ENCODE results near the gene MID2. TPM values are rescaled to one million over a fixed set of nuclear protein-coding genes. Genes with fewer than 3 reads are reported as not detected.

The MID2 gene
- total RNA-seq, 1 experiment from 2014 or later = 7.1 TPM

DNA sequence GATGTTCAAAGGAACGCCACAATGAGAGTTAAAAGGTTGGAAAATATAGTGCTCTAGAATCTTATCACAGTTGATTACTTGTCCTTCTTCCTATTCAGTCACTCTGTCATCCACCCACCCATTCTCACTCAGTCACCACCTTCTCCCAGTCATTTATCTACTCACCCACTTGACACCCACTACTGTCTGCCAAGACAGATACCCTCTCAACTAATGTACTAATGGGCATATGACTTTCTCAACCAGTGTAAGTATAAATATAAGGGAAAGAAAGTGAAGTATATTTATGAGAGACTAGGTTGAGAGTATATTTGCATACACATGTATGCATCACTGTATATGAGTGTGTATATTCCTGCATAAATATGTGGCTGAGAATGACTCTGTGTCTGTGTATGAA lies 20.0 kb downstream of the MID2 start:
- H3K27ac Mint-ChIP-seq (ENCODE audit: unreplicated experiment) = no peak overlapping the region
- BruUV-seq (replicated peaks) = no TSS peak
- DNase-seq = no peak
- H3K4me1 Mint-ChIP-seq (ENCODE audit: low read depth, unreplicated experiment) = peaks cover 8% of the 10 kb centered on the region
- CTCF ChIA-PET = no interaction called here
- H3K4me3 Mint-ChIP-seq (ENCODE audit: low read depth, unreplicated experiment) = no peak overlapping the region
- TF ChIP-seq, protein P1, sequence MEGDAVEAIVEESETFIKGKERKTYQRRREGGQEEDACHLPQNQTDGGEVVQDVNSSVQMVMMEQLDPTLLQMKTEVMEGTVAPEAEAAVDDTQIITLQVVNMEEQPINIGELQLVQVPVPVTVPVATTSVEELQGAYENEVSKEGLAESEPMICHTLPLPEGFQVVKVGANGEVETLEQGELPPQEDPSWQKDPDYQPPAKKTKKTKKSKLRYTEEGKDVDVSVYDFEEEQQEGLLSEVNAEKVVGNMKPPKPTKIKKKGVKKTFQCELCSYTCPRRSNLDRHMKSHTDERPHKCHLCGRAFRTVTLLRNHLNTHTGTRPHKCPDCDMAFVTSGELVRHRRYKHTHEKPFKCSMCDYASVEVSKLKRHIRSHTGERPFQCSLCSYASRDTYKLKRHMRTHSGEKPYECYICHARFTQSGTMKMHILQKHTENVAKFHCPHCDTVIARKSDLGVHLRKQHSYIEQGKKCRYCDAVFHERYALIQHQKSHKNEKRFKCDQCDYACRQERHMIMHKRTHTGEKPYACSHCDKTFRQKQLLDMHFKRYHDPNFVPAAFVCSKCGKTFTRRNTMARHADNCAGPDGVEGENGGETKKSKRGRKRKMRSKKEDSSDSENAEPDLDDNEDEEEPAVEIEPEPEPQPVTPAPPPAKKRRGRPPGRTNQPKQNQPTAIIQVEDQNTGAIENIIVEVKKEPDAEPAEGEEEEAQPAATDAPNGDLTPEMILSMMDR (IDR thresholded peaks at IDR 0.05; ENCODE audit: unreplicated experiment) = no peak
- no peaks in the 10 kb centered on the region for H3K9me3 Mint-ChIP-seq (ENCODE audit: low read depth, unreplicated experiment)
- no peaks in the 10 kb centered on the region for H3K36me3 Mint-ChIP-seq (ENCODE audit: insufficient read depth, unreplicated experiment)
- intact Hi-C loops (cut with micrococcal nuclease; ENCODE audit: unreplicated experiment) = loop anchor here (2.0 kb wide), 1 partner anchor 55 kb away; no protein-coding TSS in a partner anchor
- H3K27me3 Mint-ChIP-seq (ENCODE audit: unreplicated experiment) = no peaks in the 10 kb centered on the region

GRCh38 chrX:107848591-107848990 lies 22.9 kb downstream of the MID2 start:
- H3K27me3 Mint-ChIP-seq (ENCODE audit: unreplicated experiment) = no peaks in the 10 kb centered on the region
- H3K36me3 Mint-ChIP-seq (ENCODE audit: insufficient read depth, unreplicated experiment) = no peaks in the 10 kb centered on the region
- H3K27ac Mint-ChIP-seq (ENCODE audit: unreplicated experiment) = no peak overlapping the region
- CTCF ChIA-PET = no interaction called here
- no peak overlapping the region for H3K4me3 Mint-ChIP-seq (ENCODE audit: low read depth, unreplicated experiment)
- intact Hi-C loops (cut with micrococcal nuclease; ENCODE audit: unreplicated experiment) = no loop called here
- H3K9me3 Mint-ChIP-seq (ENCODE audit: low read depth, unreplicated experiment) = no peaks in the 10 kb centered on the region
- H3K4me1 Mint-ChIP-seq (ENCODE audit: low read depth, unreplicated experiment) = peaks cover 8% of the 10 kb centered on the region
- DNase-seq = no peak
- no TSS peak for BruUV-seq (replicated peaks)
- TF ChIP-seq, protein P1 (IDR thresholded peaks at IDR 0.05; ENCODE audit: unreplicated experiment) = no peak

GRCh38 chrX:107849747-107850421 lies 24.2 kb downstream of the MID2 start:
- intact Hi-C loops (cut with micrococcal nuclease; ENCODE audit: unreplicated experiment) = no loop called here
- CTCF ChIA-PET = interaction anchor here (0.7 to 0.8 kb wide), 3 partner anchors 12 to 225 kb away, joined by 3 to 5 read pairs (median 3); no protein-coding TSS in a partner anchor
- H3K9me3 Mint-ChIP-seq (ENCODE audit: low read depth, unreplicated experiment) = no peaks in the 10 kb centered on the region
- DNase-seq = no peak
- TF ChIP-seq, protein P1 (IDR thresholded peaks at IDR 0.05; ENCODE audit: unreplicated experiment) = no peak
- no peaks in the 10 kb centered on the region for H3K27me3 Mint-ChIP-seq (ENCODE audit: unreplicated experiment)
- peaks cover 8% of the 10 kb centered on the region for H3K4me1 Mint-ChIP-seq (ENCODE audit: low read depth, unreplicated experiment)
- no peaks in the 10 kb centered on the region for H3K36me3 Mint-ChIP-seq (ENCODE audit: insufficient read depth, unreplicated experiment)
- BruUV-seq (replicated peaks) = no TSS peak
- no peak overlapping the region for H3K27ac Mint-ChIP-seq (ENCODE audit: unreplicated experiment)
- no peak overlapping the region for H3K4me3 Mint-ChIP-seq (ENCODE audit: low read depth, unreplicated experiment)

DNA sequence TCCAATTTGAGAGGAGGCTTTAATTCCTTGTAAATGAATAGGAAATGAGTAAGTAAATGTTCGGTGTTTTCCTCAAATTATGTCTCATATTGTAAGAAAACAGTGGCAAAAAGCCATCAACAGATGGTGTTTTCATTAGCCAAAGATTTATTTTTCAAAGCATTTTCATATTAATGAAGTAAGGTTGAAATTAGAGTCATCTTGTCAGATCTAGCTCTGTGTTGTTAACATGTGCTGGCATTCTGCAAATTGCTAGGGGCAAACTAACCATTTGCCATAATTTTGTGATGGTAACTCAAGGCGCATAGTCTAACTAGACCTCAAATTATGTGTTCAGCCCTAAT lies 24.7 kb downstream of the MID2 start:
- Mint-ChIP-seq H3K27me3 (ENCODE audit: unreplicated experiment) (no peaks in the 10 kb centered on the region), H3K36me3 (ENCODE audit: insufficient read depth, unreplicated experiment) (no peaks in the 10 kb centered on the region), H3K27ac (ENCODE audit: unreplicated experiment) (no peak overlapping the region), H3K4me1 (ENCODE audit: low read depth, unreplicated experiment) (peaks cover 8% of the 10 kb centered on the region), H3K4me3 (ENCODE audit: low read depth, unreplicated experiment) (no peak overlapping the region), H3K9me3 (ENCODE audit: low read depth, unreplicated experiment) (no peaks in the 10 kb centered on the region)
- TF ChIP-seq, protein P1 (IDR thresholded peaks at IDR 0.05; ENCODE audit: unreplicated experiment) = no peak
- no TSS peak for BruUV-seq (replicated peaks)
- DNase-seq = no peak
- intact Hi-C loops (cut with micrococcal nuclease; ENCODE audit: unreplicated experiment) = no loop called here
- CTCF ChIA-PET = no interaction called here
